Measurements from ENCODE around the gene SCYL1. TPM values are rescaled to one million over a fixed set of nuclear protein-coding genes. Genes with fewer than 3 reads are reported as not detected.
"Not testable (repeated sequence)": the region's sequence is repeated elsewhere in the genome, so short reads cannot be mapped to it uniquely, and the experiment has no call there.

Gene SCYL1
- total and polyA plus RNA-seq, 2 donors from 2014 or later: 72.2 to 78.9 TPM

DNA sequence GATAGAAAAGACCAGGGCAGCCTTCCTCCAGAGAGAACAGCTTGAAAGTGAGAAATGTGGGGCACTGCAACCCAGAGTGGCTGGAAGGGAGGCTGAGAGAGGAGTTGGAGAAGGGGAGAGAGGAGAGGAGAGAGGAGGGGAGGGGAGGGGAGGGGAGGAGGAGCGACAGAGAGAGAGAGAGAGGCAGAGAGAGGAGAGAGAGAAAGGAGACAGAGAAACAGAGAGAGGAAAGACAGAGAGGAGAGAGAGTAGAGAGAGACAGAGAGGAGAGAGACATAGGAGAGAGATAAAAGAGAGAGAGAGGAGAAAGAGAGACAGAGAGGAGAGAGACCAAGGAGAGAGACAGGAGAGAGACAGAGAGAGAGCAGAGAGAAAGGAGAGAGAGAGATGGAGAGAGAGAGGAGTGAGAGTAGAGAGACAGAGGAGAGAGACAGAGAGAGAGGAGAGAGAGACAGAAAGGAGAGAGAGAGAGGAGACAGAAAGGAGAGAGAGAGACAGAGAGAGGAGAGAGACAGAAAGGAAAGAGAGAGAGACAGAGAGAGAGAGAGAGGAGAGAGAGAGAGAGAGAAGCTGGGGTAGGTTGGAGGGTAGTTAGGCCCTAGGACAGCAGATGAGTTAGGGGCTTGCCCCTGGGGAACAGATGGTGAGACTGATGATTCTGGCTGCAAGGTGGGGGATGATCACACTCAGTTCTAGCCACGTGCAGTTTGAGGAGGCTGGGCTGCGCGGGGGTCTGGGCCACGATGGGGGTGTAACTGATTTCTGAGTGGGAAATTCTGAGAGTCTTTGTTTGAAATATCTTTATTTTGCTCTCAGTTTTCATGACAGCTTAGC lies 8.5 kb upstream of the SCYL1 start:
- Histone ChIP-seq H3K4me1 (ENCODE audit: control insufficient read depth in 2 of 3, insufficient read depth in 2 of 3, low read depth in 1 of 3, low read length in 3 of 3) (no peaks in the 10 kb centered on the region), H3K4me3 (ENCODE audit: low read length in 3 of 3) (no peak overlapping the region), H3K9me3 (ENCODE audit: control insufficient read depth in 2 of 3, insufficient read depth in 1 of 3, low read length in 3 of 3) (no peaks in the 10 kb centered on the region), H3K27me3 (ENCODE audit: control insufficient read depth, insufficient read depth, low read length) (no peaks in the 10 kb centered on the region), H3K27ac (ENCODE audit: low read depth in 2 of 2, low read length in 2 of 2) (no peak overlapping the region), H3K9ac (ENCODE audit: low read length in 3 of 3) (no peak overlapping the region), H3K36me3 (ENCODE audit: control insufficient read depth in 2 of 3, insufficient read depth in 3 of 3, low read length in 3 of 3) (no peaks in the 10 kb centered on the region)
- DNase-seq (no peak), FAIRE-seq (no peak)
- intact Hi-C loops (cut with DNase I): no loop called here
- no peak for TF ChIP-seq CTCF (IDR thresholded peaks at IDR 0.05; ENCODE audit: borderline replicate concordance, extremely low read depth, insufficient read depth)

GRCh38 chr11:65518941-65519549 lies 5.8 kb upstream of the SCYL1 start:
- H3K36me3 ChIP-seq (ENCODE audit: control insufficient read depth in 2 of 3, insufficient read depth in 3 of 3, low read length in 3 of 3); DNase-seq; intact Hi-C loops (cut with DNase I); FAIRE-seq; H3K9ac ChIP-seq (ENCODE audit: low read length in 3 of 3); H3K27ac ChIP-seq (ENCODE audit: low read depth in 2 of 2, low read length in 2 of 2); H3K4me1 ChIP-seq (ENCODE audit: control insufficient read depth in 2 of 3, insufficient read depth in 2 of 3, low read depth in 1 of 3, low read length in 3 of 3); H3K4me3 ChIP-seq (ENCODE audit: low read length in 3 of 3); H3K9me3 ChIP-seq (ENCODE audit: control insufficient read depth in 2 of 3, insufficient read depth in 1 of 3, low read length in 3 of 3); H3K27me3 ChIP-seq (ENCODE audit: control insufficient read depth, insufficient read depth, low read length): not testable (repeated sequence)

DNA sequence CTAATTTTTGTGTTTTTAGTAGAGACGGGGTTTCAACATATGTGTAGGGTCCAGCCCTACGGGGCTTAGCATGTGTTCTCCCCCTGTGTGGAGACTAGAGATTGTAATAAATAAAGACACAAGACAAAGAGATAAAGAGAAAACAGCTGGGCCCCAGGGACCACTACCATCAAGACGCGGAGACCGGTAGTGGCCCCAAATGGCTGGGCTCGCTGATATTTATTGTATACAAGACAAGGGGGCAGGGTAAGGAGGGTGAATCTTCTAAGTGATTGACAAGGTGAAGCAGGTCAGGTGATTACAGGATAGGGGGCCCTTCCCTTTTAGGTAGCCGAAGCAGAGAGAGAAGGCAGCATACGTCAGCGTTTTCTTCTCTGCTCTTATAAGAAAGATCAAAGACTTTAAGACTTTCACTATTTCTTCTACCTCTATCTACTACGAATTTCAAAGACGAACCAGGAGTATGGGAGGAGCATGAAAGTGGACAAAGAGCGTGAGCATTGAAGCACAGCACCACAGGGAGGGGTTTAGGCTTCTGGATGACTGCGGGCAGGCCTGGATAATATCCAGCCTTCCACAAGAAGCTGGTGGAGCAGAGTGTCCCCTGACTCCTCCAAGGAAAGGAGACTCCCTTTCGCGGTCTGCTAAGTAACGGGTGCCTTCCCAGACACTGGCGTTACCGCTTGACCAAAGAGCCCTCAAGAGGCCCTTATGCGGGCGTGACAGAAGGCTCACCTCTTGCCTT lies 2.9 kb upstream of the SCYL1 start:
- peak in 2 of 5 donors; percentile 50 to 54 for DNase-seq
- FAIRE-seq; H3K4me3 ChIP-seq (ENCODE audit: low read length in 3 of 3); H3K27me3 ChIP-seq (ENCODE audit: control insufficient read depth, insufficient read depth, low read length); H3K9ac ChIP-seq (ENCODE audit: low read length in 3 of 3); H3K9me3 ChIP-seq (ENCODE audit: control insufficient read depth in 2 of 3, insufficient read depth in 1 of 3, low read length in 3 of 3); H3K36me3 ChIP-seq (ENCODE audit: control insufficient read depth in 2 of 3, insufficient read depth in 3 of 3, low read length in 3 of 3); intact Hi-C loops (cut with DNase I): not testable (repeated sequence)
- H3K27ac ChIP-seq (ENCODE audit: low read depth in 2 of 2, low read length in 2 of 2): peak overlapping the region in 1 of 2 donors; percentile 47
- peaks cover 0 to 24% (median 16%) of the 10 kb centered on the region in 3 donors for H3K4me1 ChIP-seq (ENCODE audit: control insufficient read depth in 2 of 3, insufficient read depth in 2 of 3, low read depth in 1 of 3, low read length in 3 of 3)

GRCh38 chr11:65522718-65523630 lies 1.9 kb upstream of the SCYL1 start:
- FAIRE-seq: not testable (repeated sequence)

DNA sequence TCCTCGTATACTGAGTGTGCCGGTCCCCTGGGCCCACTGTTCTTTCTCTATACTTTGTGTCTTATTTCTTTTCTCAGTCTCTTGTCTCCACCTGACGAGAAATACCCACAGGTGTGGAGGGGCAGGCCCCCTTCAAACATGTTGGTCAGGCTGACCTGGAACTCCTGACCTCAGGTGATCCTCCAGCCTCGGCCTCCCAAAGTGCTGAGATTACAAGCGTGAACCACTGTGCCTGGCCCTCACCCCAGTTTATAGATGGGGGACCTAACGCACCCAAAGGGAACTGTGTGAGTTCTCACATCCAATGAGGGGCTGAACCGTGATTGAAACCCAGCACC lies 1.3 kb upstream of the SCYL1 start:
- H3K9ac ChIP-seq (ENCODE audit: low read length in 3 of 3); H3K27me3 ChIP-seq (ENCODE audit: control insufficient read depth, insufficient read depth, low read length); H3K4me3 ChIP-seq (ENCODE audit: low read length in 3 of 3); FAIRE-seq; intact Hi-C loops (cut with DNase I); H3K36me3 ChIP-seq (ENCODE audit: control insufficient read depth in 2 of 3, insufficient read depth in 3 of 3, low read length in 3 of 3); H3K9me3 ChIP-seq (ENCODE audit: control insufficient read depth in 2 of 3, insufficient read depth in 1 of 3, low read length in 3 of 3): not testable (repeated sequence)
- peak overlapping the region; percentile 55 to 76 for H3K27ac ChIP-seq (ENCODE audit: low read depth in 2 of 2, low read length in 2 of 2)
- H3K4me1 ChIP-seq (ENCODE audit: control insufficient read depth in 2 of 3, insufficient read depth in 2 of 3, low read depth in 1 of 3, low read length in 3 of 3): peaks cover 0 to 24% (median 16%) of the 10 kb centered on the region in 3 donors
- peak in 1 of 5 donors; percentile 51 for DNase-seq

More at GRCh38 chr11:65522718-65523630, 1.9 kb upstream of the SCYL1 start:
- H3K9ac ChIP-seq (ENCODE audit: low read length in 3 of 3); H3K27ac ChIP-seq (ENCODE audit: low read depth in 2 of 2, low read length in 2 of 2); H3K9me3 ChIP-seq (ENCODE audit: control insufficient read depth in 2 of 3, insufficient read depth in 1 of 3, low read length in 3 of 3); H3K36me3 ChIP-seq (ENCODE audit: control insufficient read depth in 2 of 3, insufficient read depth in 3 of 3, low read length in 3 of 3); H3K27me3 ChIP-seq (ENCODE audit: control insufficient read depth, insufficient read depth, low read length); intact Hi-C loops (cut with DNase I): not testable (repeated sequence)
- DNase-seq: peak in 3 of 5 donors; percentile 34 to 41 (median 35)
- Histone ChIP-seq H3K4me1 (ENCODE audit: control insufficient read depth in 2 of 3, insufficient read depth in 2 of 3, low read depth in 1 of 3, low read length in 3 of 3) (peaks cover 0 to 24% (median 16%) of the 10 kb centered on the region in 3 donors), H3K4me3 (ENCODE audit: low read length in 3 of 3) (peak overlapping the region in 1 of 3 donors; percentile 23)
